CD8-positive, alpha-beta memory T cell (primary cell): Measurements from ENCODE around the gene OTUD1. TPM values are rescaled to one million over a fixed set of nuclear protein-coding genes. Genes with fewer than 3 reads are reported as not detected.

Experiments used
- CTCF ChIA-PET: fragments of 350-600 bp; sonication (Branson Sonifier 250); formaldehyde crosslinking; loops from one replicate; lab custom pipeline; 2021; ENCODE audit warnings: antibody characterized with exemption; lab: Charles Lee
- POLR2A ChIA-PET: fragments of 350-600 bp; sonication (Branson Sonifier 250); formaldehyde crosslinking; loops from one replicate; lab custom pipeline; 2021; ENCODE audit warnings: antibody characterized with exemption; lab: Charles Lee
- DNase-seq, 5 donors: peaks; one replicate each; pipeline versions ENCODE4 v3.0.0 to v3.0.0-alpha.2; 2020 to 2022; ENCODE audit warnings: mixed read lengths in 1 of 5
- H3K27ac ChIP-seq: one replicate; pipeline ENCODE4 v1.7.0; 2013; ENCODE audit warnings: low read depth, mild to moderate bottlenecking, low read length, moderate library complexity
- H3K27me3 ChIP-seq: 2 replicates; pipeline ENCODE4 v1.7.0; 2013; ENCODE audit warnings: low read length, mild to moderate bottlenecking; ENCODE audit not compliant: insufficient read depth, poor library complexity, severe bottlenecking
- H3K36me3 ChIP-seq: 2 replicates; pipeline ENCODE4 v1.7.0; 2013; ENCODE audit warnings: mild to moderate bottlenecking, low read length, moderate library complexity; ENCODE audit not compliant: insufficient read depth
- H3K4me1 ChIP-seq: 2 replicates; pipeline ENCODE4 v1.7.0; 2013; ENCODE audit warnings: mild to moderate bottlenecking, low read length, moderate library complexity; ENCODE audit not compliant: insufficient read depth
- H3K4me3 ChIP-seq: 2 replicates; pipeline ENCODE4 v1.7.0; 2013; ENCODE audit warnings: mild to moderate bottlenecking, low read length
- H3K9me3 ChIP-seq: 2 replicates; pipeline ENCODE4 v1.7.0; 2013; ENCODE audit warnings: mild to moderate bottlenecking, low read length
- H3K27ac Mint-ChIP-seq, 8 donors: one replicate each; pipeline ENCODE4 v1.8.0; 2020 to 2021; ENCODE audit warnings: mixed read lengths in 8 of 8, mild to moderate bottlenecking in 6 of 8, inconsistent platforms in 3 of 8, moderate library complexity in 3 of 8
- H3K27me3 Mint-ChIP-seq, 2 donors: one replicate each; pipeline ENCODE4 v1.8.0; 2020 to 2021; ENCODE audit warnings: mixed read lengths in 2 of 2, mild to moderate bottlenecking in 1 of 2, moderate library complexity in 1 of 2
- H3K36me3 Mint-ChIP-seq, 3 donors: one replicate each; pipeline ENCODE4 v1.8.0; 2020 to 2021; ENCODE audit warnings: mixed read lengths in 3 of 3, inconsistent platforms in 1 of 3, mild to moderate bottlenecking in 1 of 3
- H3K4me1 Mint-ChIP-seq, 3 donors: one replicate each; pipeline ENCODE4 v1.8.0; 2020 to 2021; ENCODE audit warnings: mixed read lengths in 3 of 3, inconsistent platforms in 1 of 3, mild to moderate bottlenecking in 1 of 3
- H3K4me3 Mint-ChIP-seq, 7 donors: one replicate each; pipeline ENCODE4 v1.8.0; 2020 to 2021; ENCODE audit warnings: mixed read lengths in 7 of 7, mild to moderate bottlenecking in 6 of 7, moderate library complexity in 4 of 7, inconsistent platforms in 2 of 7
- H3K9me3 Mint-ChIP-seq, 5 donors: one replicate each; pipeline ENCODE4 v1.8.0; 2020 to 2022; ENCODE audit warnings: mixed read lengths in 5 of 5, mild to moderate bottlenecking in 3 of 5, moderate library complexity in 2 of 5, inconsistent platforms in 1 of 5
- polyA plus RNA-seq: library from polyadenylated mRNA; unstranded; fragments of 300-500 nt; fragmentation: Illumina TruSeq; gene quantifications from one replicate; pipeline ENCODE4 v1.2.3, GENCODE V29; 2021
- total RNA-seq, 2 experiments: library from RNA; stranded (reverse); gene quantifications; one replicate each; pipeline ENCODE4 v1.2.3, GENCODE V29; 2021

Gene OTUD1
- total and polyA plus RNA-seq, 3 experiments from 2014 or later, result 6.6 to 17.2 (median 6.9) TPM

- H3K4me1 Mint-ChIP-seq, result peaks cover 0 to 5% (median 0%) of the 10 kb centered on the region in 3 donors
- no peak overlapping the region for H3K4me3 Mint-ChIP-seq
- H3K4me3 ChIP-seq, result no peak overlapping the region
- no peak overlapping the region for H3K27ac ChIP-seq
- H3K4me1 ChIP-seq, result no peaks in the 10 kb centered on the region
- H3K27ac Mint-ChIP-seq, result no peak overlapping the region
- no peaks in the 10 kb centered on the region for H3K27me3 ChIP-seq
- peaks cover 0 to 1% (median 0%) of the 10 kb centered on the region in 5 donors for H3K9me3 Mint-ChIP-seq
- no peaks in the 10 kb centered on the region for H3K36me3 ChIP-seq
- ChIA-PET CTCF (no interaction called here), POLR2A (no interaction called here)
- DNase-seq, result no peak
- H3K36me3 Mint-ChIP-seq, result no peaks in the 10 kb centered on the region
- H3K27me3 Mint-ChIP-seq, result peaks cover 5 to 22% of the 10 kb centered on the region in 2 donors
- no peaks in the 10 kb centered on the region for H3K9me3 ChIP-seq
These were observed 24.2 kb upstream of the OTUD1 start for GRCh38 chr10:23414658-23415057.

- Histone ChIP-seq H3K4me3 (no peak overlapping the region), H3K27me3 (no peaks in the 10 kb centered on the region), H3K36me3 (no peaks in the 10 kb centered on the region), H3K9me3 (no peaks in the 10 kb centered on the region), H3K27ac (no peak overlapping the region), H3K4me1 (no peaks in the 10 kb centered on the region)
- POLR2A ChIA-PET, result no interaction called here
- H3K4me1 Mint-ChIP-seq, result peaks cover 0 to 1% (median 0%) of the 10 kb centered on the region in 3 donors
- peaks cover 0 to 1% (median 0%) of the 10 kb centered on the region in 5 donors for H3K9me3 Mint-ChIP-seq
- peak overlapping the region in 1 of 8 donors; percentile 9 for H3K27ac Mint-ChIP-seq
- no peak overlapping the region for H3K4me3 Mint-ChIP-seq
- no peaks in the 10 kb centered on the region for H3K36me3 Mint-ChIP-seq
- DNase-seq, result no peak
- CTCF ChIA-PET, result interaction anchor here (1.2 kb wide), 1 partner anchor 19 kb away, joined by 3 read pairs; no protein-coding TSS in a partner anchor
- H3K27me3 Mint-ChIP-seq, result peaks cover 2 to 18% of the 10 kb centered on the region in 2 donors
These were observed 21.6 kb upstream of the OTUD1 start for GRCh38 chr10:23417254-23417653.

DNA sequence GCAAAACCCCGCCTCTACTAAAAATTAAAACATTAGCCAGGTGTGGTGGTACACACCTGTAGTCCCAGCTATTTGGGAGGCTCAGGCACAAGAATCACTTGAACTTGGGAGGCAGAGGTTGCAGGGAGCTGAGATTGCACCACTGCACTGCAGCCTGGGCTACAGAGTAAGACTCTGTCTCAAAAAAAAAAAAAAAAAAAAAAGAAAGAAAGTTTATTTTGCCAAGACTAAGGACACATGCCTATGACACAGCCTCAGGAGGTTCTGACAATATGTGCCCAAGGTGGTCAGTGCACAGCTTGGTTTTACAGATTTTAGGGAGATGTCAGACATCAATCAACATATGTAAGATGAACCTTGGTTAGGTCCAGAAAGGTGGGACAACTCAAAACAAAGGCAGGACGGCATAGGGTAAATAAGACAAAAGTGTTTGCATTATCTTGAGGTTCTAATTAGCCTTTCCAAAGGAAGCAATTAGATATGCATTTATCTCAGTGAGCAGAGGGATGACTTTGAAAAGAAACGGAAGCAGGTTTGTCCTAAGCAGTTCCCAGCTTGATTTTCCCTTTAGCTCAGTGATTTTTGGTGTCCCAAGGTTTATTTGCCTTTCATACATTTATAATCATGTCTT lies 20.7 kb upstream of the OTUD1 start:
- Mint-ChIP-seq H3K4me1 (no peaks in the 10 kb centered on the region), H3K9me3 (peaks cover 0 to 1% (median 0%) of the 10 kb centered on the region in 5 donors), H3K36me3 (no peaks in the 10 kb centered on the region), H3K27ac (no peak overlapping the region), H3K4me3 (no peak overlapping the region), H3K27me3 (peaks cover under 1 to 18% of the 10 kb centered on the region in 2 donors)
- no peaks in the 10 kb centered on the region for H3K9me3 ChIP-seq
- ChIA-PET CTCF (interaction anchor here (1.2 kb wide), 1 partner anchor 20 kb away, joined by 3 read pairs; no protein-coding TSS in a partner anchor), POLR2A (no interaction called here)
- no peak for DNase-seq
- no peak overlapping the region for H3K27ac ChIP-seq
- H3K27me3 ChIP-seq, result no peaks in the 10 kb centered on the region
- H3K36me3 ChIP-seq, result no peaks in the 10 kb centered on the region
- H3K4me3 ChIP-seq, result no peak overlapping the region
- no peaks in the 10 kb centered on the region for H3K4me1 ChIP-seq

GRCh38 chr10:23419201-23419600 lies 19.7 kb upstream of the OTUD1 start:
- H3K27me3 Mint-ChIP-seq, result peaks cover 2 to 16% of the 10 kb centered on the region in 2 donors
- no peaks in the 10 kb centered on the region for H3K36me3 ChIP-seq
- H3K9me3 Mint-ChIP-seq, result peaks cover 0 to 1% (median 0%) of the 10 kb centered on the region in 5 donors
- no peaks in the 10 kb centered on the region for H3K4me1 ChIP-seq
- ChIA-PET POLR2A (no interaction called here), CTCF (no interaction called here)
- H3K4me3 ChIP-seq, result no peak overlapping the region
- no peak overlapping the region for H3K27ac Mint-ChIP-seq
- no peak for DNase-seq
- no peaks in the 10 kb centered on the region for H3K4me1 Mint-ChIP-seq
- H3K27ac ChIP-seq, result no peak overlapping the region
- H3K27me3 ChIP-seq, result no peaks in the 10 kb centered on the region
- H3K9me3 ChIP-seq, result no peaks in the 10 kb centered on the region
- no peak overlapping the region for H3K4me3 Mint-ChIP-seq
- no peaks in the 10 kb centered on the region for H3K36me3 Mint-ChIP-seq

DNA sequence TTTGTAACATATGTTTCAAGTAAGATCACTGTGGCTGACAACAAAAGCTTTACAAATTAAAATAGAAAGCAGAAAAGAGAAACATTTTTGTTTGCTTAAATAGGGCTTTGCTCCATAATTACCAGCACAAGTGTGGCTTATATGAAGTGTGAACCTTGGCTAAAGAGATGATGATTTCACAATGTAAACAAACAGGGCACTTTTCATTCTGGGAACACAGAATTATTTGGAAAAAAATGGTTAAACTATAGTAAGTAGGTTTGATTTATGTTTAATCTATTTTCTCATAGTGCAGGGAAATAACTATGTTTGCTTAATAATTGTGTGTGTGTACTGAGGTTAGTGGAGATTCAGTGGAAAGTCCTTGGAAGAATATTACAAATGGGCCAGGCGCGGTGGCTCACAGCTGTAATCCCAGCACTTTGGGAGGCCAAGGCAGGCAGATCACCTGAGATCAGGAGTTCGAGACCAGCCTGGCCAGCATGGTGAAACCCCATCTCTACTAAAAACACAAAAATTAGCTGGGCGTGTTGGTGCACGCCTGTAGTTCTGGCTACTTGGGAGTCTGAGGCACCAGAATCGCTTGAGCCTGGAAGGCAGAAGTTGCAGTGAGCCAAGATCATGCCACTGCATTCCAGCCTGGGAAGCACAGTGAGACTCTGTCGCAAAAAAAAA lies 19.1 kb upstream of the OTUD1 start:
- H3K27ac Mint-ChIP-seq, result no peak overlapping the region

DNA sequence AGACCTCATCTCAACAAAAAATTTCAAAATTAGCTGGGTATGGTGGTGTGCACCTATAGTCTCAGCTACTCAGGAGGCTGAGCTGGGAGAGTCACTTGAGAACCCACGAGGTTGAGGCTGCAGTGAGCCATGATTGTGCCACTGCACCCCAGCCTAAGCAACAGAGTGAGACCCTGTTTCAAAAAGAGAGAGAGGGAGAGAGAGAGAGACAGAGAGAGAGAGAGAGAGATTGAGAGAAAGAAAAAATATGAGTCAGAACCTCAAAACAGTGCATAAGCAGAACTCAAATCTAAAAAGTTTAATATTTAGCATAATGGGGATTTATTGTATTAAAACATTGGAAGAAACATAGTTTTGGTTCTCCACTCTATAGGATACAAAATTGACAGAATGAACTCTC lies 17.5 kb upstream of the OTUD1 start:
- H3K27me3 ChIP-seq, result no peaks in the 10 kb centered on the region
- H3K36me3 Mint-ChIP-seq, result no peaks in the 10 kb centered on the region
- no peaks in the 10 kb centered on the region for H3K36me3 ChIP-seq
- H3K9me3 ChIP-seq, result no peaks in the 10 kb centered on the region
- ChIA-PET POLR2A (no interaction called here), CTCF (no interaction called here)
- no peak for DNase-seq
- H3K9me3 Mint-ChIP-seq, result peaks cover 0 to 1% (median 0%) of the 10 kb centered on the region in 5 donors
- no peak overlapping the region for H3K27ac Mint-ChIP-seq
- H3K27me3 Mint-ChIP-seq, result peaks cover 9 to 11% of the 10 kb centered on the region in 2 donors
- no peaks in the 10 kb centered on the region for H3K4me1 ChIP-seq
- H3K27ac ChIP-seq, result no peak overlapping the region
- H3K4me3 Mint-ChIP-seq, result no peak overlapping the region
- H3K4me3 ChIP-seq, result no peak overlapping the region
- no peaks in the 10 kb centered on the region for H3K4me1 Mint-ChIP-seq

More for the DNA sequence above, 19.1 kb upstream of the OTUD1 start:
- Histone ChIP-seq H3K9me3 (no peaks in the 10 kb centered on the region), H3K27me3 (no peaks in the 10 kb centered on the region), H3K4me1 (no peaks in the 10 kb centered on the region), H3K4me3 (no peak overlapping the region), H3K27ac (no peak overlapping the region), H3K36me3 (no peaks in the 10 kb centered on the region)
- H3K36me3 Mint-ChIP-seq, result no peaks in the 10 kb centered on the region
- H3K27me3 Mint-ChIP-seq, result peaks cover 4 to 11% of the 10 kb centered on the region in 2 donors
- no peak for DNase-seq
- no peak overlapping the region for H3K4me3 Mint-ChIP-seq
- ChIA-PET CTCF (interaction anchor here (0.6 kb wide), 1 partner anchor 70 kb away, joined by 3 read pairs; no protein-coding TSS in a partner anchor), POLR2A (no interaction called here)
- H3K9me3 Mint-ChIP-seq, result peaks cover 0 to 1% (median 0%) of the 10 kb centered on the region in 5 donors
- no peaks in the 10 kb centered on the region for H3K4me1 Mint-ChIP-seq

- H3K4me1 Mint-ChIP-seq, result no peaks in the 10 kb centered on the region
- Histone ChIP-seq H3K4me3 (no peak overlapping the region), H3K9me3 (no peaks in the 10 kb centered on the region), H3K27me3 (no peaks in the 10 kb centered on the region), H3K4me1 (no peaks in the 10 kb centered on the region), H3K36me3 (no peaks in the 10 kb centered on the region), H3K27ac (no peak overlapping the region)
- DNase-seq, result no peak
- no peak overlapping the region for H3K27ac Mint-ChIP-seq
- POLR2A ChIA-PET, result no interaction called here
- H3K4me3 Mint-ChIP-seq, result no peak overlapping the region
- CTCF ChIA-PET, result no interaction called here
- H3K27me3 Mint-ChIP-seq, result peaks cover 9 to 15% of the 10 kb centered on the region in 2 donors
- H3K9me3 Mint-ChIP-seq, result peaks cover 0 to 1% (median 0%) of the 10 kb centered on the region in 5 donors
- no peaks in the 10 kb centered on the region for H3K36me3 Mint-ChIP-seq
These were observed 16.9 kb upstream of the OTUD1 start for GRCh38 chr10:23422003-23422411.

- POLR2A ChIA-PET, result no interaction called here
These were observed 6.7 kb upstream of the OTUD1 start for GRCh38 chr10:23432166-23432565.

More at GRCh38 chr10:23432166-23432565, 6.7 kb upstream of the OTUD1 start:
- Histone ChIP-seq H3K4me3 (no peak overlapping the region), H3K4me1 (no peaks in the 10 kb centered on the region), H3K27me3 (no peaks in the 10 kb centered on the region), H3K27ac (no peak overlapping the region), H3K9me3 (no peaks in the 10 kb centered on the region), H3K36me3 (no peaks in the 10 kb centered on the region)
- H3K9me3 Mint-ChIP-seq, result no peaks in the 10 kb centered on the region
- CTCF ChIA-PET, result no interaction called here
- peaks cover 3% of the 10 kb centered on the region in 2 donors for H3K27me3 Mint-ChIP-seq
- no peaks in the 10 kb centered on the region for H3K4me1 Mint-ChIP-seq
- DNase-seq, result no peak
- no peaks in the 10 kb centered on the region for H3K36me3 Mint-ChIP-seq
- H3K4me3 Mint-ChIP-seq, result no peak overlapping the region
- no peak overlapping the region for H3K27ac Mint-ChIP-seq
